ENCODE measurements around the gene MORN2.

MORN2 gene

GRCh38 chr2:38925982-38926381, 50.2 kb downstream of the MORN2 start:
- H3K9ac ChIP-seq (ENCODE audit: low read length) = no peak overlapping the region
- no peak overlapping the region for H3K4me3 ChIP-seq (ENCODE audit: low read depth, low read length, poor library complexity, severe bottlenecking)
- no peaks in the 10 kb centered on the region for H3K27me3 ChIP-seq (ENCODE audit: insufficient read depth, low read length)
- H3K4me1 ChIP-seq (ENCODE audit: insufficient read depth, low read length, severe bottlenecking) = no peaks in the 10 kb centered on the region
- no peaks in the 10 kb centered on the region for H3F3A ChIP-seq (ENCODE audit: insufficient read depth, low read length)
- H3K9me3 ChIP-seq (ENCODE audit: low read length) = no peaks in the 10 kb centered on the region
- H3K36me3 ChIP-seq (ENCODE audit: insufficient read depth, low read length) = no peaks in the 10 kb centered on the region
- H3K27ac ChIP-seq (ENCODE audit: low read depth, low read length, poor library complexity, severe bottlenecking) = no peak overlapping the region
- H3K4me2 ChIP-seq (ENCODE audit: low read length) = no peak overlapping the region
- no peak overlapping the region for H2AFZ ChIP-seq (ENCODE audit: low read length)
- no peaks in the 10 kb centered on the region for H3K9me2 ChIP-seq (ENCODE audit: low read depth, low read length)
- TF ChIP-seq EZH2 (IDR thresholded peaks at IDR 0.05; ENCODE audit: borderline replicate concordance, low read length) = no peak
- TF ChIP-seq, protein P1, sequence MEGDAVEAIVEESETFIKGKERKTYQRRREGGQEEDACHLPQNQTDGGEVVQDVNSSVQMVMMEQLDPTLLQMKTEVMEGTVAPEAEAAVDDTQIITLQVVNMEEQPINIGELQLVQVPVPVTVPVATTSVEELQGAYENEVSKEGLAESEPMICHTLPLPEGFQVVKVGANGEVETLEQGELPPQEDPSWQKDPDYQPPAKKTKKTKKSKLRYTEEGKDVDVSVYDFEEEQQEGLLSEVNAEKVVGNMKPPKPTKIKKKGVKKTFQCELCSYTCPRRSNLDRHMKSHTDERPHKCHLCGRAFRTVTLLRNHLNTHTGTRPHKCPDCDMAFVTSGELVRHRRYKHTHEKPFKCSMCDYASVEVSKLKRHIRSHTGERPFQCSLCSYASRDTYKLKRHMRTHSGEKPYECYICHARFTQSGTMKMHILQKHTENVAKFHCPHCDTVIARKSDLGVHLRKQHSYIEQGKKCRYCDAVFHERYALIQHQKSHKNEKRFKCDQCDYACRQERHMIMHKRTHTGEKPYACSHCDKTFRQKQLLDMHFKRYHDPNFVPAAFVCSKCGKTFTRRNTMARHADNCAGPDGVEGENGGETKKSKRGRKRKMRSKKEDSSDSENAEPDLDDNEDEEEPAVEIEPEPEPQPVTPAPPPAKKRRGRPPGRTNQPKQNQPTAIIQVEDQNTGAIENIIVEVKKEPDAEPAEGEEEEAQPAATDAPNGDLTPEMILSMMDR (IDR thresholded peaks at IDR 0.05; ENCODE audit: low read length) = no peak
- H3K79me2 ChIP-seq (ENCODE audit: insufficient read depth, low read length) = no peaks in the 10 kb centered on the region
- H4K20me1 ChIP-seq (ENCODE audit: insufficient read depth, low read length) = no peaks in the 10 kb centered on the region

DNA sequence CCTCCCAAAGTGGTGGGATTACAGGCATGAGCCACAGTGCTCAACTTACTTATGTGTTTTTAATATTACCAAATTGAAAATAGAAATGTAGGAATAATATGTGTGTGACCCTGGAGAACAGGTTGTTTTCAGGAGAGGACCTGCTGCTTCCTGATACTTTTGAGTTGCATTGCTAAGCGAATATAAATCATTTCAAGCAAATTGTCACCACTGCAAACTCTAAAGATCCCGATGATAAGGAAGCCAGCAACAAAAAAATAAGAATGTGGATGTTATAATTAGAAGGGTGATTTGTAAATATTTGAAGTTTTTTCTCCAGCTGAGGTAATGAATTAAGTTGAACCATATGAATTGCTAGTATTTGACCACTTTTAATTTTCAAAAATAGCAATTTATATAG, 54.8 kb downstream of the MORN2 start:
- H3K79me2 ChIP-seq (ENCODE audit: insufficient read depth, low read length) = no peaks in the 10 kb centered on the region
- no peak overlapping the region for H3K4me3 ChIP-seq (ENCODE audit: low read depth, low read length, poor library complexity, severe bottlenecking)
- no peaks in the 10 kb centered on the region for H3K27me3 ChIP-seq (ENCODE audit: insufficient read depth, low read length)
- H3K9me2 ChIP-seq (ENCODE audit: low read depth, low read length) = no peaks in the 10 kb centered on the region
- H4K20me1 ChIP-seq (ENCODE audit: insufficient read depth, low read length) = no peaks in the 10 kb centered on the region
- no peaks in the 10 kb centered on the region for H3F3A ChIP-seq (ENCODE audit: insufficient read depth, low read length)
- no peak overlapping the region for H2AFZ ChIP-seq (ENCODE audit: low read length)
- no peak overlapping the region for H3K4me2 ChIP-seq (ENCODE audit: low read length)
- no peak overlapping the region for H3K9ac ChIP-seq (ENCODE audit: low read length)
- TF ChIP-seq EZH2 (IDR thresholded peaks at IDR 0.05; ENCODE audit: borderline replicate concordance, low read length) = no peak
- TF ChIP-seq, protein P1 (IDR thresholded peaks at IDR 0.05; ENCODE audit: low read length) = no peak
- H3K27ac ChIP-seq (ENCODE audit: low read depth, low read length, poor library complexity, severe bottlenecking) = no peak overlapping the region
- H3K9me3 ChIP-seq (ENCODE audit: low read length) = no peaks in the 10 kb centered on the region
- no peaks in the 10 kb centered on the region for H3K4me1 ChIP-seq (ENCODE audit: insufficient read depth, low read length, severe bottlenecking)
- no peaks in the 10 kb centered on the region for H3K36me3 ChIP-seq (ENCODE audit: insufficient read depth, low read length)

All from OCI-LY1 (cell line).